Karpas-422 (cell line): ENCODE data around the gene GATA3. TPM values are rescaled to one million over a fixed set of nuclear protein-coding genes. Genes with fewer than 3 reads are reported as not detected.

Experiments used
- DNase-seq: peaks from one replicate; pipeline ENCODE4 v3.0.0-alpha.2; 2015
- H2AFZ ChIP-seq: fragments of 200-600 bp; sonication (generic); 2 replicates; pipeline ENCODE4 v1.6.1; 2014; ENCODE audit warnings: antibody characterized with exemption, low read length, mixed read lengths
- H3K27ac ChIP-seq: fragments of 200-600 bp; sonication (generic); 2 replicates; pipeline ENCODE4 v1.5.1; 2014; ENCODE audit warnings: mild to moderate bottlenecking, low read length, moderate library complexity
- H3K27me3 ChIP-seq: fragments of 200-600 bp; sonication (generic); 2 replicates; pipeline ENCODE4 v1.6.1; 2014; ENCODE audit warnings: low read length, mixed read lengths
- H3K36me3 ChIP-seq: fragments of 200-600 bp; sonication (generic); 2 replicates; pipeline ENCODE4 v1.6.1; 2014; ENCODE audit warnings: low read length, mixed read lengths; ENCODE audit not compliant: insufficient read depth
- H3K4me1 ChIP-seq: fragments of 200-600 bp; sonication (generic); 2 replicates; pipeline ENCODE4 v1.6.1; 2014; ENCODE audit warnings: mild to moderate bottlenecking, low read length, mixed read lengths
- H3K4me2 ChIP-seq: fragments of 200-600 bp; sonication (generic); 2 replicates; pipeline ENCODE4 v1.6.1; 2014; ENCODE audit warnings: low read length, low read depth, mild to moderate bottlenecking; ENCODE audit not compliant: poor library complexity, severe bottlenecking
- H3K4me3 ChIP-seq: fragments of 200-600 bp; sonication (generic); 2 replicates; pipeline ENCODE4 v1.5.1; 2014; ENCODE audit warnings: mild to moderate bottlenecking, antibody characterized with exemption, low read length, mixed read lengths
- H3K79me2 ChIP-seq: fragments of 200-600 bp; sonication (generic); 2 replicates; pipeline ENCODE4 v1.6.1; 2014; ENCODE audit warnings: mild to moderate bottlenecking, low read length, mixed read lengths
- H3K9ac ChIP-seq: fragments of 200-600 bp; sonication (generic); 2 replicates; pipeline ENCODE4 v1.6.0; 2014; ENCODE audit warnings: low read length
- H3K9me2 ChIP-seq: fragments of 200-600 bp; sonication (generic), shearing (Covaris generic); replicated peaks from 2 replicates; pipeline ENCODE4 v1.6.0; 2014; ENCODE audit warnings: mild to moderate bottlenecking, low read length, moderate library complexity; ENCODE audit not compliant: insufficient read depth
- H3K9me3 ChIP-seq: fragments of 300-700, 200-600 bp; sonication (generic); 2 replicates; pipeline ENCODE4 v1.6.1; 2014; ENCODE audit warnings: low read length, mixed read lengths
- H4K20me1 ChIP-seq: fragments of 200-600 bp; sonication (generic); 2 replicates; pipeline ENCODE4 v1.6.1; 2014; ENCODE audit warnings: mild to moderate bottlenecking, antibody characterized with exemption, low read length, low read depth; ENCODE audit not compliant: insufficient read depth
- total RNA-seq: library from RNA; depleted of rRNA; stranded (reverse); fragments of >200 nt; shearing (Covaris generic); gene quantifications from 2 replicates; pipeline ENCODE4 v1.2.3, GENCODE V29; 2014; ENCODE audit warnings: low replicate concordance

Gene GATA3
- total RNA-seq, 1 experiment from 2014 or later, result not detected

DNA sequence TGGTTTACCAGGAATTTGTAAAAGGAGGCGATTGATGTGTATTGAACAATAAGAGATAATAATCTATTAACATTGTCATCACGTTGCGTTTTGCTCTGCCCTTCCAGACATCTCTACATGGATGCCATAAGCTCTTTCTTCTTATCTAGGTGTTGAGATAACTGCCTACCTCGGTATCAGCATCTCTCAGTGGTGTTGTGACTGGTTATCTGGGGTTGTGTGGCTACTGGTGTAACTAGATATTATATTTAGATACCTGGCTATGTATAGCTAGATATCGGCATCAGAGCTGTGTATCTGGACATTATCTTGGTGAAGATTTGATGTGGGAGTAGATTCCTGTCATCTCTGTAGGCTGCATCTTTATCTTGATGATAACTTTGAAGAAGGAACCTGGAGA is 17.2 kb downstream of the GATA3 start:
- no peak overlapping the region for H2AFZ ChIP-seq
- no peaks in the 10 kb centered on the region for H3K9me2 ChIP-seq
- H3K9ac ChIP-seq, result no peak overlapping the region
- no peaks in the 10 kb centered on the region for H4K20me1 ChIP-seq
- no peak overlapping the region for H3K4me3 ChIP-seq
- no peaks in the 10 kb centered on the region for H3K9me3 ChIP-seq
- H3K27ac ChIP-seq, result no peak overlapping the region
- no peaks in the 10 kb centered on the region for H3K79me2 ChIP-seq
- no peak for DNase-seq
- H3K4me2 ChIP-seq, result no peak overlapping the region
- no peaks in the 10 kb centered on the region for H3K4me1 ChIP-seq
- H3K36me3 ChIP-seq, result no peaks in the 10 kb centered on the region
- no peaks in the 10 kb centered on the region for H3K27me3 ChIP-seq

DNA sequence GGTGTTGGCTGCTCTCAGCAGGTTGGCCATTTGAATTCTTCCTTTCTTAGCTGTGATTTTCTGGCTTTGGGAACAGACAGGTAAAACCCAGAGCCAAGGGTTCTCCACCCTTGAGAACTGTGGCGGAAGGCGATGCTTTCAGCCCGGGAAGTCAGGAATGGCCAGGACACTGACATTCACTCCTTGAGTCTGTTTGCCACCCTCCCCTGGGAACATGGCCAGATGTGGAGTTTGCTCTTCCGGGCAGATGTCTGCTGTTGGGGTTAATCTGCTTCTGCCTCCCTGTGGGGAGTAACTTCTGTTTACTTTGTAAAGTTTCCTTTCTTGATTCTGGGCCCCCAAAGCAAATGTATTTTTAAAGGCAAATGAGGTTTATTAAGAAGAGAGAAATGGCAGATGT is 17.7 kb downstream of the GATA3 start:
- no peak for DNase-seq
- Histone ChIP-seq H2AFZ (no peak overlapping the region), H3K27ac (no peak overlapping the region), H3K27me3 (no peaks in the 10 kb centered on the region), H3K4me2 (no peak overlapping the region), H3K9ac (no peak overlapping the region), H3K36me3 (no peaks in the 10 kb centered on the region), H3K4me1 (no peaks in the 10 kb centered on the region), H3K79me2 (no peaks in the 10 kb centered on the region), H3K9me2 (no peaks in the 10 kb centered on the region), H3K4me3 (no peak overlapping the region), H3K9me3 (no peaks in the 10 kb centered on the region), H4K20me1 (no peaks in the 10 kb centered on the region)

DNA sequence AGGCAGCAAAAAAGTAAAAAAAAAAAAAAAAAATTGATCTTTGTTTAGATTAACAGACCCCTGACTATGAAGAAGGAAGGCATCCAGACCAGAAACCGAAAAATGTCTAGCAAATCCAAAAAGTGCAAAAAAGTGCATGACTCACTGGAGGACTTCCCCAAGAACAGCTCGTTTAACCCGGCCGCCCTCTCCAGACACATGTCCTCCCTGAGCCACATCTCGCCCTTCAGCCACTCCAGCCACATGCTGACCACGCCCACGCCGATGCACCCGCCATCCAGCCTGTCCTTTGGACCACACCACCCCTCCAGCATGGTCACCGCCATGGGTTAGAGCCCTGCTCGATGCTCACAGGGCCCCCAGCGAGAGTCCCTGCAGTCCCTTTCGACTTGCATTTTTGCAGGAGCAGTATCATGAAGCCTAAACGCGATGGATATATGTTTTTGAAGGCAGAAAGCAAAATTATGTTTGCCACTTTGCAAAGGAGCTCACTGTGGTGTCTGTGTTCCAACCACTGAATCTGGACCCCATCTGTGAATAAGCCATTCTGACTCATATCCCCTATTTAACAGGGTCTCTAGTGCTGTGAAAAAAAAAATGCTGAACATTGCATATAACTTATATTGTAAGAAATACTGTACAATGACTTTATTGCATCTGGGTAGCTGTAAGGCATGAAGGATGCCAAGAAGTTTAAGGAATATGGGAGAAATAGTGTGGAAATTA is 19.4 kb downstream of the GATA3 start:
- Histone ChIP-seq H3K4me3 (no peak overlapping the region), H3K79me2 (no peaks in the 10 kb centered on the region), H3K9me2 (no peaks in the 10 kb centered on the region), H3K36me3 (no peaks in the 10 kb centered on the region), H3K4me1 (no peaks in the 10 kb centered on the region), H3K4me2 (no peak overlapping the region), H3K27ac (no peak overlapping the region), H2AFZ (no peak overlapping the region), H4K20me1 (no peaks in the 10 kb centered on the region), H3K27me3 (no peaks in the 10 kb centered on the region), H3K9ac (no peak overlapping the region), H3K9me3 (no peaks in the 10 kb centered on the region)
- DNase-seq, result no peak

DNA sequence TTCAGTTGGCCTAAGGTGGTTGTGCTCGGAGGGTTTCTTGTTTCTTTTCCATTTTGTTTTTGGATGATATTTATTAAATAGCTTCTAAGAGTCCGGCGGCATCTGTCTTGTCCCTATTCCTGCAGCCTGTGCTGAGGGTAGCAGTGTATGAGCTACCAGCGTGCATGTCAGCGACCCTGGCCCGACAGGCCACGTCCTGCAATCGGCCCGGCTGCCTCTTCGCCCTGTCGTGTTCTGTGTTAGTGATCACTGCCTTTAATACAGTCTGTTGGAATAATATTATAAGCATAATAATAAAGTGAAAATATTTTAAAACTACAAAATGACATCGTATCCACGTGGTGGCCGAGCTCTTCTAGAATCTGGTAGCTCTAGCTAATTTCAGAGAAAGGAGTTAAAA is 20.4 kb downstream of the GATA3 start:
- Histone ChIP-seq H3K9me2 (no peaks in the 10 kb centered on the region), H3K79me2 (no peaks in the 10 kb centered on the region), H3K36me3 (no peaks in the 10 kb centered on the region), H4K20me1 (no peaks in the 10 kb centered on the region), H3K9me3 (no peaks in the 10 kb centered on the region), H3K27ac (no peak overlapping the region), H3K27me3 (no peaks in the 10 kb centered on the region), H3K9ac (no peak overlapping the region), H2AFZ (no peak overlapping the region), H3K4me3 (no peak overlapping the region), H3K4me1 (no peaks in the 10 kb centered on the region), H3K4me2 (no peak overlapping the region)
- no peak for DNase-seq

DNA sequence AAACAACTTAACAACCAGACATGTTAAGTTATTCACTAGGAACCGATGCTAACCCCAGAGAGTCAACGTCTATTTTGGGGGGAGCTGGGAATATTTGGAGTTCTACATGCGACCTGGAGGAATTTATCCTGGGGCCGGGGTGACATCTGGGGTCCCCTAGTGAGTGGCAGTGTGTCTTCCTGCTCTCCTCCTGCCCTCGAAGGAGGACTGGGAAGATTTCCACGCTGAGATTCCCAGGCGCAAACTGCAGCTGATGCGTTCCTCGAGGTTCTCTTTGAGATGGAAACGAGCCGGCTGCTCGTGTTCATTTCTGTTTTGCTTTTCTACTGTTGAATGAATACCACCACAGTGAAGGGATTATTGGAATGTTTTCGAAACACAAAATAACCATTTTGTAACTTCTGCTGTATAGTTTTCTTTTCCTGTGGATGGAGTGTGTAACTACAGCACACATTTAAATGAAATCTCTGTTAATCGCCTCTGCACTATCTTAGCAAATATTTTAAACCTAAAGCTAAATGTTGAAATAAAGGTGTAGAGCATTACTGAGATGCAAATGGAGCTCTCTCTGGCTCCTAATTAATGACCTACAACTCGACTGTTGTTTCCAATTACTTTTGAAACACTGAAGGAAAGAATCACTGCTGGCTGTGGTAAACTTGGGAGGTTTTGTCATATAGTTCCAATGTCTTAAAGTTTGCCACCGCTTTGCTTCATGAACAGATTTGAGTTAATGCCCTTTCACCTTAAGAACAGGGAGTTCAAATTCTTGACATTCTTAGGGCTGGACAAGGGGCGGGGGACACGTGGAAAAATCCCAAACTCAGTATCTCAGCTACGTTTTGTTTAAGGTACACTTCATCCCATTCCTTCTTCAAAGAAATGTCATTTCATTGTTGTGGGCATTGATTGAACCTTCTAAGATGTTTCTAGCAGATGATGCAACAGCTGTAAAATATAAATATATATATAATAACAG is 21.1 kb downstream of the GATA3 start:
- Histone ChIP-seq H3K79me2 (no peaks in the 10 kb centered on the region), H3K36me3 (no peaks in the 10 kb centered on the region), H3K4me2 (no peak overlapping the region), H3K9me2 (no peaks in the 10 kb centered on the region), H3K27me3 (no peaks in the 10 kb centered on the region), H3K9me3 (no peaks in the 10 kb centered on the region), H2AFZ (no peak overlapping the region), H3K27ac (no peak overlapping the region), H4K20me1 (no peaks in the 10 kb centered on the region), H3K4me3 (no peak overlapping the region), H3K9ac (no peak overlapping the region), H3K4me1 (no peaks in the 10 kb centered on the region)
- no peak for DNase-seq

DNA sequence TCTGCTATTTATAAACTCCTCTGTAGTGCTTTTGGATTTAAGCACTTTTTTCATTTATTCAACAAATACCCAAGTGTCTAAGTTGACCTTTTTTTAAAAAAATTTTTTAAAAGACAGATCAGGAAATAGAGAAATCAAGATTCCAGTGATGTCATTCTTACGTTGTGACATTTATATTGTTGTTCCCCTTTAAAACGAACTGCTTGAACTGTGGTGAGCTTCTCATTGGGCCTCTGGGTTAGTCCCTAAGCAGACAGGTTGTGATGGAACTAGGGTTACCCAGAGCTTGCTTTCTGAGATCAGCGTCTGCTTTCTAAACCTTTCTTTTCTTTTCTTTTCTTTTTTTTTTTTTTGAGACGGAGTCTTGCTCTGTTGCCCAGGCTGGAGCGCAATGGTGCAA is 22.4 kb downstream of the GATA3 start:
- Histone ChIP-seq H3K4me3 (no peak overlapping the region), H3K27ac (no peak overlapping the region), H4K20me1 (no peaks in the 10 kb centered on the region), H3K9ac (no peak overlapping the region), H3K4me2 (no peak overlapping the region), H3K9me3 (no peaks in the 10 kb centered on the region), H3K79me2 (no peaks in the 10 kb centered on the region), H3K9me2 (no peaks in the 10 kb centered on the region), H3K27me3 (no peaks in the 10 kb centered on the region), H3K36me3 (no peaks in the 10 kb centered on the region), H2AFZ (no peak overlapping the region), H3K4me1 (no peaks in the 10 kb centered on the region)
- no peak for DNase-seq

DNA sequence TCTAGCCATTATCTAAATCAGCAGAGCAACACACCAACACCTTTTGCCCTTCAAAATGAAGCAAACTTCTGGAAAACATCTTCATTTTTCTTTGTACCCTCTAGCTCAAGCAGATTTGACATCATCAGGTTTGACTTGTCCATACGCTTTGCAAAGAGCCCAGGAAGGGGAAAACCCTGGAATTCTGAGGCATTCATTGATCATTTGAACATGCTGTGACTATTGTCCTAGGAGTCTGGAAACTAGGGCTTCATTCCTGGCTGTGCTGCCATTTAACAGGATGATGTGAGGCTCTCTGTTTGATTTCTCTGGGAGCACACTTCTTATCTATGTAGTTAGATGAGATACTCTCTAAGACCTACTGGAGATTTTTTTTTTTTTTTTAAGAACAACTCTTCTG is 23.5 kb downstream of the GATA3 start:
- Histone ChIP-seq H3K4me2 (no peak overlapping the region), H4K20me1 (no peaks in the 10 kb centered on the region), H3K4me1 (no peaks in the 10 kb centered on the region), H3K27ac (no peak overlapping the region), H3K9me2 (no peaks in the 10 kb centered on the region), H3K79me2 (no peaks in the 10 kb centered on the region), H3K9ac (no peak overlapping the region), H3K27me3 (no peaks in the 10 kb centered on the region), H3K4me3 (no peak overlapping the region), H3K9me3 (no peaks in the 10 kb centered on the region), H3K36me3 (no peaks in the 10 kb centered on the region), H2AFZ (no peak overlapping the region)
- no peak for DNase-seq

DNA sequence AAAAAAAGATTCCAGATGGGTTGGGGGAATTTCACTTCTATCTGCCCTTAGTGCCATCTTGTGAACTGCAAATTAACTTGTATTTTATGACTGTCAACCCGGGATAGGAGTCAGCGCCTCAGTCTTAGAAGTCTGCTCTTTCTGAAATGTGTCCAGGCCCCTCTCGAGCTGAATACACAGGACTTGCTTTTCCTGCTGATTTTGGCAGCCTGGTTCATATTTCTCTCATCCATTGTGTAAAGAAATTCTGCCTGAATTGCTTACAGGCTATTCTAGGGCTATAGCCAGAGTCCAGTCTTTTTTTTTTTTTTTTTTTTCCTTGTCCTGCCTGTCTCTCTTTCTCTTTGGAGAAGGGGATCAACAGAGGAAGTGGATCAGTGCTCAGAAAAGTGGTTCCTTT is 24.6 kb downstream of the GATA3 start:
- H3K27me3 ChIP-seq, result no peaks in the 10 kb centered on the region
- H3K79me2 ChIP-seq, result no peaks in the 10 kb centered on the region
- no peak overlapping the region for H2AFZ ChIP-seq
- no peak overlapping the region for H3K4me3 ChIP-seq
- H3K27ac ChIP-seq, result no peak overlapping the region
- H4K20me1 ChIP-seq, result no peaks in the 10 kb centered on the region
- H3K9me3 ChIP-seq, result no peaks in the 10 kb centered on the region
- no peaks in the 10 kb centered on the region for H3K4me1 ChIP-seq
- no peaks in the 10 kb centered on the region for H3K9me2 ChIP-seq
- H3K9ac ChIP-seq, result no peak overlapping the region
- no peak for DNase-seq
- H3K4me2 ChIP-seq, result no peak overlapping the region
- no peaks in the 10 kb centered on the region for H3K36me3 ChIP-seq
